Lower lobe of right lung (tissue), 2 donors: Measurements from ENCODE around the gene C11orf54. TPM values are rescaled to one million over a fixed set of nuclear protein-coding genes. Genes with fewer than 3 reads are reported as not detected.

Source experiments
- ATAC-seq, 2 donors: fragments of 200-7000 bp; cut with Tn5 transposase; one replicate each; pipeline ENCODE4 v1.9.1; 2020 to 2022; ENCODE audit warnings: mild to moderate bottlenecking in 2 of 2, moderate library complexity in 2 of 2
- DNase-seq: peaks from one replicate; pipeline ENCODE4 v3.0.0-alpha.2; 2020
- H3K27ac ChIP-seq: fragments of 200-600 bp; one replicate; pipeline ENCODE4 v1.8.0; 2022
- H3K27me3 ChIP-seq: fragments of 200-600 bp; one replicate; pipeline ENCODE4 v1.8.0; 2022; ENCODE audit warnings: low read depth
- H3K36me3 ChIP-seq: fragments of 200-600 bp; one replicate; pipeline ENCODE4 v1.8.0; 2022; ENCODE audit warnings: mild to moderate bottlenecking
- H3K4me1 ChIP-seq: fragments of 200-600 bp; one replicate; pipeline ENCODE4 v1.8.0; 2022
- H3K4me3 ChIP-seq: fragments of 200-600 bp; one replicate; pipeline ENCODE4 v1.8.0; 2022; ENCODE audit warnings: mild to moderate bottlenecking
- H3K9me3 ChIP-seq: fragments of 200-600 bp; one replicate; pipeline ENCODE4 v1.8.0; 2022
- intact Hi-C: fragments of 100-400 bp; cut with DNase I; formaldehyde crosslinking; loops from one replicate; pipeline ENCODE4 v1.11.0; 2022
- total RNA-seq: library from RNA; stranded (reverse); fragmentation: NEBNext Ultra II Directional; extraction: Animal tissue kit (Norgen Biotek cat#: 25700); gene quantifications from one replicate; pipeline ENCODE4 v1.2.1, GENCODE V29; 2021
- TF ChIP-seq, protein P1 (sequence below): fragments of 200-600 bp; IDR thresholded peaks from one replicate; pipeline ENCODE4 v1.8.0; 2022; ENCODE audit warnings: antibody characterized with exemption, mild to moderate bottlenecking
- donor health status: DM: no; HTN: yes; CAD: no; lungs with severe emphysema.

Gene C11orf54
- total RNA-seq, 1 donor from 2014 or later = 50.2 TPM

DNA sequence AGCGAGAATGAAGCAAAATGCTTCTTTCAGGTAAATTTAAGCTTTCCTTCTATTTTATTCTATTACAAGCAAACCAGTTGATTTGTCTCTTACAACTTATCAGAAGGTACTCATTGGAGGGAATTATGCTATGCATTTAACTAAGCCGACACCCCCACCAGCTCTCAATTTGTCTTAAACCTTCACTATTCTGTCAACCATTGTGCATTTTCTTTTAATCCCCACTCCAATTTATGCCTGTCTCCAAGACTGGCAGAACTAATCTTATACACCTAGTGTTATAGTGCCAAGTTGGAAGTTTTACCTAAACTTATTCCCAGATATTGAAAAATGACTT, 12.7 kb upstream of the C11orf54 start:
- H3K27ac ChIP-seq = no peak overlapping the region
- H3K4me1 ChIP-seq = no peaks in the 10 kb centered on the region
- intact Hi-C loops = no loop called here
- DNase-seq (no peak), ATAC-seq (no peak)
- no peaks in the 10 kb centered on the region for H3K9me3 ChIP-seq
- H3K4me3 ChIP-seq = no peak overlapping the region
- TF ChIP-seq, protein P1, sequence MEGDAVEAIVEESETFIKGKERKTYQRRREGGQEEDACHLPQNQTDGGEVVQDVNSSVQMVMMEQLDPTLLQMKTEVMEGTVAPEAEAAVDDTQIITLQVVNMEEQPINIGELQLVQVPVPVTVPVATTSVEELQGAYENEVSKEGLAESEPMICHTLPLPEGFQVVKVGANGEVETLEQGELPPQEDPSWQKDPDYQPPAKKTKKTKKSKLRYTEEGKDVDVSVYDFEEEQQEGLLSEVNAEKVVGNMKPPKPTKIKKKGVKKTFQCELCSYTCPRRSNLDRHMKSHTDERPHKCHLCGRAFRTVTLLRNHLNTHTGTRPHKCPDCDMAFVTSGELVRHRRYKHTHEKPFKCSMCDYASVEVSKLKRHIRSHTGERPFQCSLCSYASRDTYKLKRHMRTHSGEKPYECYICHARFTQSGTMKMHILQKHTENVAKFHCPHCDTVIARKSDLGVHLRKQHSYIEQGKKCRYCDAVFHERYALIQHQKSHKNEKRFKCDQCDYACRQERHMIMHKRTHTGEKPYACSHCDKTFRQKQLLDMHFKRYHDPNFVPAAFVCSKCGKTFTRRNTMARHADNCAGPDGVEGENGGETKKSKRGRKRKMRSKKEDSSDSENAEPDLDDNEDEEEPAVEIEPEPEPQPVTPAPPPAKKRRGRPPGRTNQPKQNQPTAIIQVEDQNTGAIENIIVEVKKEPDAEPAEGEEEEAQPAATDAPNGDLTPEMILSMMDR = no peak
- H3K27me3 ChIP-seq = no peaks in the 10 kb centered on the region
- peaks cover 81% of the 10 kb centered on the region for H3K36me3 ChIP-seq

DNA sequence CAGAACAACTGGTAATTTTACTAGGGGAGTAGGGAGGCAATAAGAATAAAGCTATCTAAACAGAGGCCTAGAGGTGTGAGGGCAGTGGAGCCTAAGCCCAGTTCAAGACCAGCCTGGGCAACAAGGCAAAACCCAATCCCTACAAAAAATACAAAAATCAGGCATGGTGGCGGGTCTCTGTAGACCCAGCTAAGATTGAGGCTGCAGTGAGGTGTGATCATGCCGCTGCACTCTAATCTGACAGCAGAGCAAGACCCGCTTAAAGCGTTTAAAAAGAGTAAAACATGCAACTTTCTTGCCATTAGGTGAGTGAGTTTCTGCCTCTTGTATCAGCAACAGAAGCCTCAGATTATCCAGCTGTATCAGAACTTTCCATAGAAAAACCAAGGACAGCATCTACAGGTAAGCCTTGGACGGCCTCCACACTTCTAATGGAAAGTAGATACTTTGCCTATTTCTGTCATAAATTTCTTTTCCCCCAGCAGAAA, 12.3 kb upstream of the C11orf54 start:
- no peak for ATAC-seq
- H3K27ac ChIP-seq = no peak overlapping the region
- intact Hi-C loops = no loop called here
- peaks cover 84% of the 10 kb centered on the region for H3K36me3 ChIP-seq
- H3K9me3 ChIP-seq = no peaks in the 10 kb centered on the region
- no peaks in the 10 kb centered on the region for H3K27me3 ChIP-seq
- H3K4me3 ChIP-seq = no peak overlapping the region
- H3K4me1 ChIP-seq = no peaks in the 10 kb centered on the region
- TF ChIP-seq, protein P1 = no peak
- no peak for DNase-seq

DNA sequence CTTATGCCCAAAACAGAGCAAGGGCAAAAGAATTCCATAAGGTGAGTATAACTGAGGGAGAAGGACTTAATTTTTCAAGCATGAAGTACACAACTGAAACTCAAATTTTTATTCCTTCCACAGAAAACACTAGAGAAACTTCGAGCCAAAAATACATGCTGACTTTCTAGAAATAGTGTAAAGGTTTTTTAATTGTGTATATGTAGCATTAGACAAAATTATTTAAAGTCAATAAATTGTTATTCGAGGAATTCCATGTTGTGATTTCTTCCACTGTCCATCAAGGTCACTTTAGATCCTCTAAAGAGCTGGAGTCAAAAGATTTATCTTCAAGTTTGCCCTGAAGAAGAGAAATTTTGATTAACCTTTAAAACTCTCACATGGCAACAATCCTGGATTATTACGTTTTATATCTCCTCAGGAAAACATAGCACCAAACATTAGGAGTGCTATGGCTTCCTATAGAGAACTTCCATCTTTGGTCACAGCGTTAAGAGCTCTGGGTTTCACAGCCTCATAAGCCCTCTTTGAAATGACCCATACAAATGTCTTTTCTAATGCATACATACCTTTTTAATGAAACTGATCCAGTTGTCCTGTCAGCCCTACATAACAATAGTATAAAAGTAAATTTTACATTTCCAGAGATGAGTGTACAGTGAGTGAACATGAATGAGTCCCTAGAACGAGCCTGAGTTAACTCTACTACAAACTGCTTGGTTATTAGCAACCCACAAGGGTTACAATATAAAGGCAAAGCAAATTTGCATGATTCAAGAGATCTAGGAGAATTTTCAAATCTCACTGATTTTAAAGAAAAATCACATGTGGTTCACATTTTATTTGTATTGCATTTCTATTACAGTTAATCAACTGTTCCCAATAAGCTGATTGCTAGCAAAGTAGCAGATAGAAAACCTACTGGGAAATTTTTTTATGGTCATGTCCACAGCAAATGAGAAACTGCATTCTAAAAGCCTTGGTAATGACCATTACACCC, 11.1 kb upstream of the C11orf54 start:
- ATAC-seq (no peak), DNase-seq (no peak)
- intact Hi-C loops = no loop called here
- Histone ChIP-seq H3K4me3 (no peak overlapping the region), H3K36me3 (peaks cover 92% of the 10 kb centered on the region), H3K27ac (no peak overlapping the region), H3K4me1 (peaks cover 8% of the 10 kb centered on the region), H3K9me3 (no peaks in the 10 kb centered on the region), H3K27me3 (no peaks in the 10 kb centered on the region)
- TF ChIP-seq, protein P1 = no peak

DNA sequence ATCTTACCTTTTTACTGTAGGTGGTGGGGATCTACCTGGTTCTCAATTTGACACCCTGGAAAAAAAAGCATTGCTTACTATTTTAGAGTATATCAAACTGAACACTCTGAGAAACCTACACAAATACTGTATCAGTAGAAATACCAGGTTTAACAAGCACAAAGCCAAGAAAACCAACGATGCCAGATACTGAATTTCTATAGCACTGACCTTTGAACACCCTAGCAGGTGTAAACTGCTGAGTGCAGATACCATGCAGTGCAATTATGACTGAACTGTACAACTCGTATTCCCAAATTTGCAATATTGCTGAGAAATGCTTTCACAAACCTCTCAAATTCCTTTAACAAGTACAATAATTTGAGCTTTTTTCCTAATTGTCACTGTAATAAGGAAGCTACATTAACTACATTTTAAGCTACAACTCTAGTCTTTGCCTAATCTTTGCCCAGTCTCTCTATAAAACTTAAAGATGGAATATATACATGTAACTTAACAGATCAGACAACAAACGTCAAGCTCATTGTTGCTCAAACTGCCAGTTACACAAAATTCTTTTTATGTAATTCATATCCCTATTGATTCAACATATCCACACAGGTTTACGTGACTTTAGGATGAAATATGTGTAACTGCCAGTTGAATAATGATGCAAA, 9.1 kb upstream of the C11orf54 start:
- DNase-seq = no peak
- peaks cover 100% of the 10 kb centered on the region for H3K36me3 ChIP-seq
- TF ChIP-seq, protein P1 = no peak
- no peaks in the 10 kb centered on the region for H3K27me3 ChIP-seq
- no peaks in the 10 kb centered on the region for H3K9me3 ChIP-seq
- H3K4me1 ChIP-seq = peaks cover 17% of the 10 kb centered on the region
- intact Hi-C loops = no loop called here
- no peak for ATAC-seq
- H3K27ac ChIP-seq = no peak overlapping the region
- no peak overlapping the region for H3K4me3 ChIP-seq

GRCh38 chr11:93733474-93733873, 8.0 kb upstream of the C11orf54 start:
- peaks cover 100% of the 10 kb centered on the region for H3K36me3 ChIP-seq
- intact Hi-C loops = no loop called here
- H3K4me3 ChIP-seq = no peak overlapping the region
- TF ChIP-seq, protein P1 = no peak
- ATAC-seq (no peak), DNase-seq (no peak)
- H3K9me3 ChIP-seq = no peaks in the 10 kb centered on the region
- peaks cover 28% of the 10 kb centered on the region for H3K4me1 ChIP-seq
- no peak overlapping the region for H3K27ac ChIP-seq
- H3K27me3 ChIP-seq = no peaks in the 10 kb centered on the region
